RWPE2 (cell line): ENCODE measurements around the gene ANK3.

Experiments
- ATAC-seq: fragments of 200-7000 bp; cut with Tn5 transposase; 3 replicates; pipeline ENCODE4 v1.9.1; 2021; ENCODE audit warnings: low read depth
- DNase-seq: peaks from one replicate; pipeline ENCODE4 v3.0.0-alpha.2; 2020; ENCODE audit warnings: low spot score
- H3K27ac ChIP-seq: fragments of 450-650 bp; 2 replicates; pipeline ENCODE4 v1.5.1; 2017; ENCODE audit warnings: mild to moderate bottlenecking; ENCODE audit not compliant: poor library complexity, severe bottlenecking
- H3K27me3 ChIP-seq: fragments of 250-450 bp; sonication (Bioruptor Pico); 2 replicates; pipeline ENCODE4 v1.5.1; 2021; ENCODE audit warnings: mild to moderate bottlenecking, moderate library complexity; ENCODE audit not compliant: insufficient read depth, poor library complexity, severe bottlenecking
- H3K36me3 ChIP-seq: fragments of 250-450 bp; sonication (Bioruptor Pico); 2 replicates; pipeline ENCODE4 v1.5.1; 2020; ENCODE audit warnings: low read depth, mild to moderate bottlenecking, moderate library complexity
- H3K4me1 ChIP-seq: fragments of 250-450 bp; sonication (Bioruptor Pico); 2 replicates; pipeline ENCODE4 v1.5.1; 2021; ENCODE audit warnings: mild to moderate bottlenecking, moderate library complexity; ENCODE audit not compliant: insufficient read depth, poor library complexity, severe bottlenecking
- H3K4me3 ChIP-seq: fragments of 250-450 bp; sonication (Bioruptor Pico); 2 replicates; pipeline ENCODE4 v1.5.1; 2021; ENCODE audit warnings: mild to moderate bottlenecking, moderate library complexity; ENCODE audit not compliant: severe bottlenecking
- H3K9me3 ChIP-seq: fragments of 250-450 bp; sonication (Bioruptor Pico); 2 replicates; pipeline ENCODE4 v1.5.1; 2021; ENCODE audit warnings: mild to moderate bottlenecking, moderate library complexity; ENCODE audit not compliant: severe bottlenecking
- CTCF ChIP-seq: fragments of 450-650 bp; IDR thresholded peaks from one replicate; pipeline ENCODE4 v1.5.1; 2017; ENCODE audit warnings: mild to moderate bottlenecking, moderate library complexity; ENCODE audit not compliant: poor library complexity, severe bottlenecking

ANK3 gene

GRCh38 chr10:60194421-60194820 lies 195.3 kb downstream of the ANK3 start:
- no peak overlapping the region for H3K4me3 ChIP-seq
- H3K9me3 ChIP-seq = no peaks in the 10 kb centered on the region
- no peaks in the 10 kb centered on the region for H3K4me1 ChIP-seq
- DNase-seq = no peak
- no peak for TF ChIP-seq CTCF
- H3K36me3 ChIP-seq = no peaks in the 10 kb centered on the region
- no peak for ATAC-seq
- H3K27me3 ChIP-seq = no peaks in the 10 kb centered on the region
- no peak overlapping the region for H3K27ac ChIP-seq

- ATAC-seq (no peak), DNase-seq (no peak)
- TF ChIP-seq CTCF = no peak
- Histone ChIP-seq H3K27ac (no peak overlapping the region), H3K9me3 (no peaks in the 10 kb centered on the region), H3K4me1 (no peaks in the 10 kb centered on the region), H3K4me3 (no peak overlapping the region), H3K36me3 (no peaks in the 10 kb centered on the region), H3K27me3 (no peaks in the 10 kb centered on the region)
Measured at GRCh38 chr10:60192946-60193345, 196.7 kb downstream of the ANK3 start.

- Histone ChIP-seq H3K9me3 (no peaks in the 10 kb centered on the region), H3K4me3 (no peak overlapping the region), H3K27me3 (no peaks in the 10 kb centered on the region), H3K4me1 (no peaks in the 10 kb centered on the region), H3K36me3 (no peaks in the 10 kb centered on the region), H3K27ac (no peak overlapping the region)
- no peak for TF ChIP-seq CTCF
- no peak for DNase-seq
- no peak for ATAC-seq
Measured at GRCh38 chr10:60189861-60190475, 199.7 kb downstream of the ANK3 start.

- DNase-seq = no peak
- no peak overlapping the region for H3K4me3 ChIP-seq
- H3K9me3 ChIP-seq = no peaks in the 10 kb centered on the region
- no peaks in the 10 kb centered on the region for H3K36me3 ChIP-seq
- no peak overlapping the region for H3K27ac ChIP-seq
- no peaks in the 10 kb centered on the region for H3K27me3 ChIP-seq
- H3K4me1 ChIP-seq = no peaks in the 10 kb centered on the region
- no peak for TF ChIP-seq CTCF
- ATAC-seq = no peak
Measured at GRCh38 chr10:60188548-60188947, 201.1 kb downstream of the ANK3 start.

GRCh38 chr10:60187691-60188090 lies 202.0 kb downstream of the ANK3 start:
- no peak for TF ChIP-seq CTCF
- DNase-seq = no peak
- Histone ChIP-seq H3K4me1 (no peaks in the 10 kb centered on the region), H3K36me3 (no peaks in the 10 kb centered on the region), H3K4me3 (no peak overlapping the region), H3K27me3 (no peaks in the 10 kb centered on the region), H3K27ac (no peak overlapping the region), H3K9me3 (no peaks in the 10 kb centered on the region)
- ATAC-seq = no peak
